ENCODE measurements around the gene GULP1. TPM values are rescaled to one million over a fixed set of nuclear protein-coding genes. Genes with fewer than 3 reads are reported as not detected.

Gene GULP1
- polyA plus RNA-seq, 1 donor from 2014 or later: not detected

DNA sequence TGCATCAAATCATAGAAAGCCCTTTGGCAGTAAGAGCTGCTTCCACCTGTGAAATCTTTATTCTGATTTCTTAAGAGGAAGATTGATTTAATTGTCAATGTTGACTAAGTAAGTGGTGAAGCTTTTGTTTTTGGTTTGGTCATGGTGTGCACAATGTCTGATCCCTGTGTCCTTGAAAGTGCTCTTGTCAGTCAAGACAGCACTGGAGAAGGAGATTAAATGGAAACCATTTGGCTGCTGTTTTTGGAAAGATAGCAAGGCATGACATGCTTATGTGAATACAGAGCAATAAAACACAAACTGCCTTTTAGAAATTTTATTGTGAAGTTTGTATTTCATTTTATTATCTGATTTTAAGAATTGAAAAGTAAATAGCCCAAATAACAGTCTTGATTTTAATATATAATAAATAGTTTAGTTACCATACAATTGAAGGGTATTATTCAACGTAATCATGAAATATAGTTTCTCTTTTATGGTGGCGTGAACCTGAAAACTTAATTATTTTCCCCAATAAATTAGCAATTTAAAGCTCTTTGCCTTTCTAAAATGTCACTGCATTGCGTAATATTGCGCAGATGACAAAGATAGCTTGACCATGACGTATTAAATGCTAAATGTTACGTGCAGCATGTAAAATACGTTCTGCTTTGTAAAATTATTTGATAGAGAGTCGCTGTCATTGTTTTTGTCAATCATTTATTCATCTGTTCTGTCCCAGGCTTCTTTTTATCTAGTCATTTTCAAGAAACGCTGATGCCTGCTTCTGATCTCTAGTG is 69.0 kb downstream of the GULP1 start:
- H3K36me3 Mint-ChIP-seq: no peaks in the 10 kb centered on the region
- no peak overlapping the region for H3K27ac Mint-ChIP-seq
- peaks cover 0 to 10% (median 4%) of the 10 kb centered on the region in 3 donors for H3K9me3 Mint-ChIP-seq
- no peaks in the 10 kb centered on the region for H3K4me1 Mint-ChIP-seq
- no peaks in the 10 kb centered on the region for H3K27me3 Mint-ChIP-seq
- no peak overlapping the region for H3K4me3 Mint-ChIP-seq

GRCh38 chr2:188364033-188364630 is 72.5 kb downstream of the GULP1 start:
- Mint-ChIP-seq H3K27me3 (no peaks in the 10 kb centered on the region), H3K27ac (no peak overlapping the region), H3K4me1 (no peaks in the 10 kb centered on the region), H3K4me3 (no peak overlapping the region), H3K9me3 (peaks cover 0 to 5% (median 2%) of the 10 kb centered on the region in 3 donors), H3K36me3 (no peaks in the 10 kb centered on the region)

GRCh38 chr2:188365058-188365641 is 73.5 kb downstream of the GULP1 start:
- Mint-ChIP-seq H3K36me3 (no peaks in the 10 kb centered on the region), H3K9me3 (peaks cover 0 to 5% (median 2%) of the 10 kb centered on the region in 3 donors), H3K4me1 (no peaks in the 10 kb centered on the region), H3K27ac (no peak overlapping the region), H3K4me3 (no peak overlapping the region), H3K27me3 (no peaks in the 10 kb centered on the region)

DNA sequence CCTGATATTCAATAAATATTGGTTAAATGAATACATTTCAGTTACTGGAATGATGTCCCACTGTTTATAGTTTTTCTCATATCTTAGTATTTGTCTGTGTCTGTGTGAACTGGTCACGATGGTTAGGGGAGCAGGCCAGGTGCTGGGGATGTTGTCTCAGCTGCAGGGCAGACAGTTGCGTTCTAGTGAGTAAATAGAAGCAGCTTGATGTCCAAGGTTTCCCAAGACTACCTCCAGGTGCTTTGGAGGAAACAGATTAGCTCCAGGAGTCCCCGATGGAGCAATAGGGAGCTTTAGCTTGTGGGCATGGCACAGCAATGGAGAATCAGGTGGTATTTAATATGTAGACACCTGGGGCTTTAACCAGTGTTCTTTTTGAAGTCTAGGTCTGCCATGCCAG is 75.5 kb downstream of the GULP1 start:
- H3K27ac Mint-ChIP-seq: no peak overlapping the region
- H3K4me3 Mint-ChIP-seq: no peak overlapping the region
- H3K4me1 Mint-ChIP-seq: no peaks in the 10 kb centered on the region
- peaks cover 0 to 5% (median 0%) of the 10 kb centered on the region in 3 donors for H3K9me3 Mint-ChIP-seq
- no peaks in the 10 kb centered on the region for H3K27me3 Mint-ChIP-seq
- no peaks in the 10 kb centered on the region for H3K36me3 Mint-ChIP-seq

DNA sequence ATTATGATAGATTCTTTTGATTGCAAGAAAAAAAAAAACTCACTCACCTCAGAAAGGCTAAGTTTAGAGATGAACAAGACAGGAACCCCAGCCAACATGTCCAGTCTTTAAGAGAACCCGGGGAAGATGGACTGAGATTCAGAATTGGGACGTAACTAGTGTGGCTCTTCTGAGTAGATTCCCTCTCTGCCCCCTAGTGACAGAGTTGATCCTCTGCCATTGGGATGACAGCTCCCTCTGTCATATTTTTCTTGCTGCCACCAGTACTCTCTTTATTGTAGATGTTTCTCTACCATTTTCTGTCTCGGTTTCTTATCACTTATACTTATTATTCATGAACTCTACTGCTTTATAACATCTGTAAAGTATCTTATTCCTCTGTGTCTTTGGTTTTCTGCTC is 77.7 kb downstream of the GULP1 start:
- Mint-ChIP-seq H3K27me3 (no peaks in the 10 kb centered on the region), H3K36me3 (no peaks in the 10 kb centered on the region), H3K27ac (no peak overlapping the region), H3K4me1 (no peaks in the 10 kb centered on the region), H3K4me3 (no peak overlapping the region), H3K9me3 (no peaks in the 10 kb centered on the region)

DNA sequence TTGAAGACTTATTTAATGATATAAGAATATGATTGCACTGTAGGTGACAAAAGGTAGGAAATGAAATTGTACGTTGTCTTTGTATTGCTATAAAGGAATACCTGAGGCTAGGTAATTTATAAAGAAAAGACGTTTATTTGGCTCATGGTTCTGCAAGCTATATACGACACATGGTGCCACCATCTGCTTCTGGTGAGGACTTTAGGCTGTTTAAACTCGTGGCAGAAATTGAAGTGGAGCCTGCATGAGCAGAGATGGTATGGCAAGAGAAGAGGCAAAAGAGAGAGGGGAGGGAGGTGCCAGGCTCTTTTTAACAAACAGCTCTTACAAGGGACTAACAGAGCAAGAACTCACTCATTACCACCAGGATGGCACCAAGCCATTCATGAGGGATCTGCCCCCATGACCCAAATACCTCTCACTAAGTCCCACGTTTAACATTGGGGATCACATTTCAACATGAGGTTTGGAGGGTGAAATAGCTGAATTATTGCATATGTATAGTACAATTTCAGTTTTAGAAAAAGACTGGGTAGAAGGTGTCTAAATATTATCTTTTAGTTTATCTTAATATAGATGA is 86.8 kb downstream of the GULP1 start:
- no peaks in the 10 kb centered on the region for H3K9me3 Mint-ChIP-seq
- H3K4me3 Mint-ChIP-seq: no peak overlapping the region
- no peak overlapping the region for H3K27ac Mint-ChIP-seq
- no peaks in the 10 kb centered on the region for H3K36me3 Mint-ChIP-seq
- H3K4me1 Mint-ChIP-seq: no peaks in the 10 kb centered on the region
- H3K27me3 Mint-ChIP-seq: no peaks in the 10 kb centered on the region

- H3K27me3 Mint-ChIP-seq: no peaks in the 10 kb centered on the region
- no peaks in the 10 kb centered on the region for H3K4me1 Mint-ChIP-seq
- no peak overlapping the region for H3K4me3 Mint-ChIP-seq
- peaks cover 1 to 8% (median 2%) of the 10 kb centered on the region in 3 donors for H3K9me3 Mint-ChIP-seq
- H3K27ac Mint-ChIP-seq: no peak overlapping the region
- H3K36me3 Mint-ChIP-seq: no peaks in the 10 kb centered on the region
Observed at GRCh38 chr2:188379748-188380147, 88.1 kb downstream of the GULP1 start.

DNA sequence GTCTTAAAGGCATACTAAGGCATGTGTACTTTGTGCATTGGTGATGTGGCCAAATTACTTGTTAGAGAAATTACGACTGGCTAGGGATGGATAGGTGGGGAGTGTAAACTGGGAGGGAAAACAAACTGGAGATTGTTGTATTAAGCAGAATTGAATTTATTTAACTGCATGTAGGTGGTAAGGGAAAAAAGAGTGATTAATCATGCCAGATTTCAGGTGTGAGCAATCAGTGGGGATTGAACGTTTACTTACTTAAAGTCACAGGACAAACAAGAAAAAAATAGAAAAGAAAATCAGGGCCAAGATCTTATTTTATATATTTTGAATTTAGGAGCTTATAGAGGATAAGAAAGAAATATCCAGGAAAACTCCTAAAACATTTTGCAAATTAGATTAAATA is 88.6 kb downstream of the GULP1 start:
- Mint-ChIP-seq H3K4me3 (peak overlapping the region in 1 of 4 donors; percentile 6), H3K27ac (no peak overlapping the region), H3K9me3 (peaks cover 1 to 9% (median 2%) of the 10 kb centered on the region in 3 donors), H3K4me1 (no peaks in the 10 kb centered on the region), H3K27me3 (no peaks in the 10 kb centered on the region), H3K36me3 (no peaks in the 10 kb centered on the region)

GRCh38 chr2:188381614-188382013 is 89.9 kb downstream of the GULP1 start:
- H3K36me3 Mint-ChIP-seq: no peaks in the 10 kb centered on the region
- peaks cover 0 to 2% (median 0%) of the 10 kb centered on the region in 3 donors for H3K4me1 Mint-ChIP-seq
- H3K27me3 Mint-ChIP-seq: no peaks in the 10 kb centered on the region
- no peak overlapping the region for H3K27ac Mint-ChIP-seq
- H3K9me3 Mint-ChIP-seq: peaks cover 1 to 17% (median 10%) of the 10 kb centered on the region in 3 donors
- H3K4me3 Mint-ChIP-seq: no peak overlapping the region

DNA sequence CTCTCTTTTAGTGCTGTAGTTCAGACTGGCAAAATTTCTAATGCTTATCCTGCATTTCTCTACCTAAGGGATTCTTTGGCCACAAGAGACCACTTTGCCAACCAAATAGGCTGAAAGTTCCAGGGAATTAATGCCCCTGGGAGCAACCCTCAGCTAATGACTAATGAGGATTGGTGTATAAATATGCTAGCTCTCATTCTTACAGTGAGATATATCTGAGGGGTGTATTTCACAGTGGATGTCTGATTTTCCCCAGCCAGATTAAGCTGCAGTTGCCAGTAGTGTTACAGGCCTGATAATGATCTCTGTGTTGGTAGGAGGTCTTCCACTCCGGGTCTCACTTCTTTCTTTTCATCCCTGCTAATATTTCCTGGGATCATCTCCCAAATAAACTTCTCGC is 90.4 kb downstream of the GULP1 start:
- H3K9me3 Mint-ChIP-seq: peaks cover 1 to 17% (median 10%) of the 10 kb centered on the region in 3 donors
- H3K27ac Mint-ChIP-seq: no peak overlapping the region
- H3K27me3 Mint-ChIP-seq: no peaks in the 10 kb centered on the region
- peaks cover 0 to 2% (median 0%) of the 10 kb centered on the region in 3 donors for H3K4me1 Mint-ChIP-seq
- no peak overlapping the region for H3K4me3 Mint-ChIP-seq
- no peaks in the 10 kb centered on the region for H3K36me3 Mint-ChIP-seq

DNA sequence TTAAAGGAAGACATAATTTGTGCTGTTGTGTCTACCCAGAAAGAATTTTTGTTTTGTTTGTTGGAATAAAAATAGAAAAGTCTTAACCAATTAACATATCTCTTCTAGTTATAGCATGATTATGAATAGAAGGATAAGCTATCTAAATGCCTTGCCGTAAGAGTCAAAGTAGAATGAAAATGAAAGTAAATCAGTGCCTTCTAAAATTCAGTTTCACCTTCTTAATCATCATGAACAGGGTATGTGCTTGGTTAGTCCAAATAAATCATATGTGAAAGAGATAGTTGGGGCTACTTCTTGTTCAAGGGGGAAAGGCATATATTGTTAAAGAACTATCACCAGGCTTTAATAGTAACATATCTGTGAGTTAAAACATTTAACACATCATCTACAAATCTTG is 91.5 kb downstream of the GULP1 start:
- peaks cover 0 to 2% (median 0%) of the 10 kb centered on the region in 3 donors for H3K4me1 Mint-ChIP-seq
- no peak overlapping the region for H3K4me3 Mint-ChIP-seq
- H3K36me3 Mint-ChIP-seq: no peaks in the 10 kb centered on the region
- no peaks in the 10 kb centered on the region for H3K27me3 Mint-ChIP-seq
- peaks cover 3 to 17% (median 10%) of the 10 kb centered on the region in 3 donors for H3K9me3 Mint-ChIP-seq
- no peak overlapping the region for H3K27ac Mint-ChIP-seq

DNA sequence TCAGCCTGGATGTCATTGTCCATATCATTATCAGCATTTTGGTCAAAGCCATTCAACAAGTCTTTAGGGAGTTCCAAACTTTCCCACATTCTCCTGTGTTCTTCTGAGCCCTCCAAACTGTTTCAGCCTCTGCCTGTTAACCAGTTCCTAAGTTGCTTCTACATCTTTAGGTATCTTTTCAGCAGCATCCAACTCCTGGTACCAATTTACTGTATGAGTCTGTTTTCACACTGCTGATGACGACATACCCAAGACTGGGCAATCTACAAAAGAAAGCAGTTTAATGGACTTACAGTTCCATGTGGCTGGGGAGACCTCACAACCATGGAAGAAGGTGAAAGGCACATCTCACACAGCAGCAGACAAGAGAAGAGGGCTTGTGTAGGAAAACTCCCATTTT is 94.2 kb downstream of the GULP1 start:
- Mint-ChIP-seq H3K4me3 (no peak overlapping the region), H3K27ac (no peak overlapping the region), H3K9me3 (peaks cover 3 to 21% (median 10%) of the 10 kb centered on the region in 3 donors), H3K4me1 (peaks cover 0 to 2% (median 0%) of the 10 kb centered on the region in 3 donors), H3K36me3 (no peaks in the 10 kb centered on the region), H3K27me3 (no peaks in the 10 kb centered on the region)

GRCh38 chr2:188388831-188389230 is 97.2 kb downstream of the GULP1 start:
- peaks cover 0 to 2% (median 0%) of the 10 kb centered on the region in 3 donors for H3K4me1 Mint-ChIP-seq
- H3K36me3 Mint-ChIP-seq: no peaks in the 10 kb centered on the region
- H3K9me3 Mint-ChIP-seq: peaks cover 5 to 25% (median 10%) of the 10 kb centered on the region in 3 donors

GRCh38 chr2:188391354-188391753 is 99.7 kb downstream of the GULP1 start:
- H3K27ac Mint-ChIP-seq: no peak overlapping the region
- no peaks in the 10 kb centered on the region for H3K27me3 Mint-ChIP-seq
- no peaks in the 10 kb centered on the region for H3K36me3 Mint-ChIP-seq
- no peak overlapping the region for H3K4me3 Mint-ChIP-seq
- peaks cover 3 to 15% (median 4%) of the 10 kb centered on the region in 3 donors for H3K9me3 Mint-ChIP-seq
- H3K4me1 Mint-ChIP-seq: no peaks in the 10 kb centered on the region

More at GRCh38 chr2:188388831-188389230, 97.2 kb downstream of the GULP1 start:
- H3K4me3 Mint-ChIP-seq: no peak overlapping the region
- no peak overlapping the region for H3K27ac Mint-ChIP-seq
- H3K27me3 Mint-ChIP-seq: no peaks in the 10 kb centered on the region

DNA sequence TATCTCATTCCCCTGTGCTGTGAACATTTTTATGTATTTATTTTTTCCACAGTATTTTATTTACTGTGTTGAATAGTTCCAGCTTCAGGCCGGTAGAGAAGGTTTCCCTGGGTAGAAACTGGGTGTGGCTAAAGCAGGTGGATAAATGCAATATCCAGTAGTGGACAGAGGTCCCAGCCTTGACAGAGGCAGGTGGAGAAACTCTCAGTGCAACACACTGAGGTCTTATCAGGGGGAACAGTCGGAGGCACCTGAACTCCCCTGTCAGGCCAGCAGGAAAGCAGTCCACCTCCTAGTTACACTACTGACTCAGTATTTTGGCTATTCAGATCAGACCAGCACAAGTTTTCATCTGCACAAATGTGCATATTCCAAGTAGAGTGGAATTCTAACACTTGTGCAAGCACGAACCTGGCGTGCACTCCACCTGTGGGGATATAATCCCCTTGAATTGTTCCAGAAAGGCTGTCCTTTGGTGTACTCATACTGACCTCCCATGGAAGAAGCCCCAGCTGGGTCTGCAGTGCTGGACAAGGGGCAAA is 103.3 kb downstream of the GULP1 start:
- Mint-ChIP-seq H3K27me3 (no peaks in the 10 kb centered on the region), H3K27ac (no peak overlapping the region), H3K4me1 (no peaks in the 10 kb centered on the region), H3K36me3 (no peaks in the 10 kb centered on the region), H3K9me3 (peaks cover 2 to 11% (median 5%) of the 10 kb centered on the region in 3 donors), H3K4me3 (no peak overlapping the region)
